GM20431 (cell line): Measurements from ENCODE around the gene CTNS.

Experiments used
- in situ Hi-C: fragments of 300-500 bp; cut with MseI, MboI; formaldehyde crosslinking; loops from one replicate; pipeline ENCODE4 v1.15.0; 2020; ENCODE audit warnings: low sequenced_read_pairs; ENCODE audit not compliant: unreplicated experiment

Gene CTNS

GRCh38 chr17:3657588-3657869, 21.0 kb downstream of the CTNS start:
- in situ Hi-C loops, result no loop called here

DNA sequence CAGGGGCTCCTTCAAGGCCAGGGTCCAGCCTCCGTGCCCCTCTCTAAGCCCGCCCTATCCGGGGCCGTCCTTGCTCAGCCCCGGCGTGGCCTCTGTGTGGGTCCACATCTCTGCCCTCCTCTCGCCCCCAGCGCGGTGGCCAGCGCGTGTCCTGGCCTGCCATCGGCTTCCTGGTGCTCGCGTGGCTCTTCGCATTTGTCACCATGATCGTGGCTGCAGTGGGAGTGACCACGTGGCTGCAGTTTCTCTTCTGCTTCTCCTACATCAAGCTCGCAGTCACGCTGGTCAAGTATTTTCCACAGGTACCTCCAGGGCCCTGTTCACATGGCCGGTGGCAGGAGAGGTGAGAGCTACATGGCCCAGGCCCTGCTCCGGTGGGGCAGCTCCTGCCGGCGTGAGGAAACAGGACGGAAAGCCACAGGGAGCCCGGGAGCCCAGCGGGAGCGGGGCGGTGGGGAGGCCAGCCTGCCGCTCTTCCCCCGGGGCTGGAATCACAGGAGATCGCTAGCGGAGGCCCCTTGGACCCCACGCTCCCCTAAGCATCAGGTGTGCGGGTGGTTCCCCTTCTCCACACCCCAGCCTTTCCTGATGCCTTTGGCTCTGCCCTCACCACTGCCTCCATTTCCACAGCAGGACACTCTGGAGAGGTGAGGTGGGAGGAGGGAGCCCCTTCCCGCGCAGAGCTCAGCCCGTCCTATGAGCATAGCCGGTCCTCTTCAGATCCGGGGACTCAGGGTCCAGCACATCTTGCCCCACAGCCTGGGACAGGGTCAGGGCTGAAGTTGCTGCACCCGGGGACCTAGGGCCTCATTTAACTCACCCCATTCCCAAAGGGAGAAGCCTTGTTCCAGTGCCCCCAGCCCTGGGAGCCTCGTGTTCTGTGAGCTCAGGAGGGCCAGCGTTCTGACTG, 21.6 kb downstream of the CTNS start:
- in situ Hi-C loops, result no loop called here

- in situ Hi-C loops, result no loop called here
Measured at GRCh38 chr17:3658784-3659449, 22.4 kb downstream of the CTNS start.

DNA sequence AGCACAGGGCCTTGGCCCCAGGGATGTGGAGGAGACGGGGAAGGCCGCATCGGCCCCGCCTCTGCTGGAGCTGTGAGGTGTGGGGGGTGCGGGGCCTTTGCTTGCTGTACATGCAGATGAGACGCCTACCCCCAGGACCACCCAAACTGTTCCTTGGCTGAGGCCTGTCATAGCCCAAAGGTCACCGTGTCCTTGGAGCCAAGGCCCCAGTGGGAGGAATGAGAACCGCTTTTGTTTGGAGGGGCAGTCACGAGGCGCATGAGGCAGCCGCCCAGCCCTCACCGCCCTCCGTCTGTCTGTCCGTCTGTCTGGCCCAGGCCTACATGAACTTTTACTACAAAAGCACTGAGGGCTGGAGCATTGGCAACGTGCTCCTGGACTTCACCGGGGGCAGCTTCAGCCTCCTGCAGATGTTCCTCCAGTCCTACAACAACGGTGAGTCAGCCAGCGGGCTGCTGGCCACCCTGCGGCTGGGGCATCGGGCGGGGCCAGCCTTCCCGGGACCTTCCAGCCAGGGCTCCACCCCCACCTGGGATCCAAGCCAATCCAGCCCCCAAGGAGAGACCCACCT, 23.1 kb downstream of the CTNS start:
- in situ Hi-C loops, result no loop called here

- in situ Hi-C loops, result no loop called here
Measured at GRCh38 chr17:3660311-3660891, 23.8 kb downstream of the CTNS start.

- in situ Hi-C loops, result no loop called here
Measured at GRCh38 chr17:3663102-3664011, 26.8 kb downstream of the CTNS start.

GRCh38 chr17:3665834-3666233, 29.3 kb downstream of the CTNS start:
- in situ Hi-C loops, result no loop called here

DNA sequence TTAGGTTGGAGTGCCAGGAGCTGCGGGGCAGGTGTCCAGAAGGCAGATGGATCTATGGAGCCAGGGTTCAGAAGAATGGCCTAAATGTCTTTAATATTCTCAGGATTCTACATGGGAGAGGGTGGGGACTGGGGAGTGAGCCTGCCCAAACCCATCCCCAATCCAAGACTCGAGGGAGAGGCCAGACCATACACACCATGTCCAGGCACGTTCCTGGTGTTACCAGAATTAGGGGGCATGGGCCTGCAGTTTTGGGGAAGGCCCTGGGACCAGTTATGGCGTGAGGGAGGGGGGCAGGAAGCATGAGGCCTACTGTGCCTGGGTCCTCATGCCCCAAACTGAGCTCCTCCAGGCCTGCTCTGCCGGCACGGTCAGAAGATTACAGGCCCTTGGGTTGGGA, 30.0 kb downstream of the CTNS start:
- in situ Hi-C loops, result no loop called here

GRCh38 chr17:3667366-3668278, 31.1 kb downstream of the CTNS start:
- in situ Hi-C loops, result no loop called here

DNA sequence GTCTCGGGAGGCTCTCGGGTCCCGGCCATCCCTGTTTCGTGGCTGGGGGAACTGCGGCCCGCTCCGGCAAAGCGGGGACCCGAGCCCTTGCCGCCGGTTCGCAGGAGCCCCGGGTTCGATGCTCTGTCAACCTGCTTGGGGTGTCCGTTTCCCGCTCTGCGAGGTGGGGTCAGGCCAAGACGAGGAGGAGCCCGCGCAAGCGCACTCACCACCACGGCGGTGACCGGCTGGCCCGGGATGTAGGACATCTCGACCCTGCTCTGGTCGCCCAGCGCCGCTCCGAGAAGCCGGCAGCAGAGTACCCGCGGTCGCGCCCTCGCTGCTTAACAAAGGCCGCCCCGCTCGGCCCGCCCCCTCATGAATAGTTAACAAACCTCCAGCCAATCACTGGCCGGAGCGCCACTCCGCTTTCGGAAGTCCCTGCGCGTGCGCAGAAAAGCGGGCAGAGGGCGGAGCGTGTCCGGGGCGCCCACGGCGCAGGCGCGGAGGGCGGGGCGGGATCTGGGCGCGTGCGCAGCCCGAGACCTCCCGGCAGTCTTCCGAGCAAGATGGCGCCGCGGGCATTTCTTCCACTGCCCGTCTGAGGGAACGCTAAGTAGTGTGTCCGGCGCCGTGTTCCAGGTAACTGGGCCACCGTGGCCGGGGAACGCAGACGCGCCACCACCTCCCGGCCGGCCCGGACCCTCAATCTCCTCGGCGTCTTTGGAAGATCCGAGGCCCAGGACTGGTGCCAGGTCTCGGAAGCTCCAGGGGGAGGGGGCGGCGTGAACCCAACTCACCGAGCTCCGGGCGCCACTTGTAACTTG, 31.9 kb downstream of the CTNS start, which contains the start of the genes EMC6 and TAX1BP3:
TSS of gene EMC6 (plus strand) at position 534 of the 806 bp plus-strand sequence. CDS start 335 bp downstream, outside the sequence.
TSS of gene TAX1BP3 (minus strand) at position 300 of the 806 bp plus-strand sequence. CDS start at position 248, 52 bp downstream.
- in situ Hi-C loops, result no loop called here

DNA sequence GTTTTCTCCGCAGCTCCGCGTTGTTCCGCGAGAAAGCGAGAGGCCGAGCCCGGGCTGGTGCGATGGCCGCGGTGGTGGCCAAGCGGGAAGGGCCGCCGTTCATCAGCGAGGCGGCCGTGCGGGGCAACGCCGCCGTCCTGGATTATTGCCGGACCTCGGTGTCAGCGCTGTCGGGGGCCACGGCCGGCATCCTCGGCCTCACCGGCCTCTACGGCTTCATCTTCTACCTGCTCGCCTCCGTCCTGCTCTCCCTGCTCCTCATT, 32.5 kb downstream of the CTNS start:
- in situ Hi-C loops, result no loop called here

- in situ Hi-C loops, result no loop called here
Measured at GRCh38 chr17:3669548-3669947, 33.0 kb downstream of the CTNS start.

DNA sequence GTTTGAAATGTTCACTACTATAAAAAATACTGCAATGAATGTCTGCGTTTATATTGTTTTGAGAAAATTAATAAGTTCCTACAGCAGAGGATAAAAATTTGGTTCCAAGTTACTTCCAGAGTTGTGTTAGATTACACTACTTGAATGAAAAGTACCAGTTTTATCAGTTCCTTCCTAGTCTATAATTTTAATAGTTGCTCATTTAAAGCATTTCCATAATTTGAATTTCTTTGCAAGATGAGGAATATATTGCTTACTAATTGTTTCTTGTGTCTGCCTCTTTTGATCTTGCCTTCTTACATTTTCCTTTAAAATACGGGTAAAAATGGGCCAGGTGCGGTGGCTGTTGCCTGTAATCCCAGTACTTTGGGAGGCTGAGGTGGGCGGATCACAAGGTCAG, 36.0 kb downstream of the CTNS start:
- in situ Hi-C loops, result loop anchor here (10.0 kb wide), 1 partner anchor 62 kb away; no protein-coding TSS in a partner anchor

- in situ Hi-C loops, result loop anchor here (10.0 kb wide), 1 partner anchor 59 kb away; no protein-coding TSS in a partner anchor
Measured at GRCh38 chr17:3675886-3676285, 39.3 kb downstream of the CTNS start.

DNA sequence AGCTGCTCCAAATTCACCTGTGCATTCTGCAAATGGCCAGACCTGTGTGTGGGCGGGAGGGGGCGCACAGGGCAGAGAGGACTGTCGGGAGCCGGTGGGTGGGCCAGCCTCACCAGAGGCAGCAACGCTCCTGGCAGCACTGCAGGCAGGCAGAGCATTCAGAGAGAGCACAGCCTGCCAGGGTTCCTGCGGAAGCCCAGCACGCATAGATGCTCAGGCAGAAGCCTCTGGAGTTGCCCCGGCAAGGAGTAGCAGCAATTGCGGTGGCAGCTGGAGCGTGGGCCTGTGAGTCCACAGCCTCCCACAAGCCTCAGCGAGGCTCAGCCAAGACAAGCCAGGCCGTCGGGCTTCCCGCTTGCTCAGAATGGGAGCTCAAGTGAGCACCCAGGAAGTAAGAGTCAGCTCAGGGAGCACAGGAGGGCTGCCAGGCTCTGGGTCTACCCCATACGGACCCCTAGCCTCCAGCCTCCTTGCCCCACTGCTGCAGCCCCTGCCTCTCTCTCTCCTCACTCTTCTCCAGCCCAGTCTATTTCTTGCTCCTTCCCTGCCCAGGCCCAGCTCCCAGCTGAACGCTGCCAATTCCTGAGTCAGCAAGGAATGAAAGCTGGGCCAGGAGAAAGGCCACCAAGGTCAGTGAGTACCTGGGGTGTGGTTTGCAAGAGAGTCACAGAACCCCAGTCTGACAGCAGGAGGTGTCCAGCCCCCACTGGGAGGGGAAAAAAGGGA, 41.7 kb downstream of the CTNS start:
- in situ Hi-C loops, result loop anchor here (10.0 kb wide), 1 partner anchor 57 kb away; no protein-coding TSS in a partner anchor

- in situ Hi-C loops, result loop anchor here (10.0 kb wide), 1 partner anchor 56 kb away; no protein-coding TSS in a partner anchor
Measured at GRCh38 chr17:3678821-3679530, 42.4 kb downstream of the CTNS start.
